Smooth muscle cell (in vitro differentiated cells): ENCODE results near the gene PMS1. TPM values are rescaled to one million over a fixed set of nuclear protein-coding genes. Genes with fewer than 3 reads are reported as not detected.

Experiments used
- DNase-seq: peaks from one replicate; lab custom pipeline; 2025; ENCODE audit not compliant: unreplicated experiment; lab: John Stamatoyannopoulos, UW
- H2AFZ ChIP-seq: fragments of 200-600 bp; sonication (generic); 2 replicates; pipeline ENCODE4 v1.6.0; 2016; ENCODE audit warnings: antibody characterized with exemption, low read depth, mild to moderate bottlenecking
- H3F3A ChIP-seq: fragments of 200-600 bp; sonication (generic); 2 replicates; pipeline ENCODE4 v1.6.0; 2017; ENCODE audit warnings: antibody characterized with exemption, low read depth
- H3K27ac ChIP-seq: fragments of 200-600 bp; sonication (generic); 2 replicates; pipeline ENCODE4 v1.5.1; 2016; ENCODE audit warnings: low read depth, mild to moderate bottlenecking
- H3K27me3 ChIP-seq: fragments of 200-600 bp; sonication (generic); 2 replicates; pipeline ENCODE4 v1.6.1; 2016; ENCODE audit warnings: low read depth, mild to moderate bottlenecking
- H3K36me3 ChIP-seq: fragments of 200-600 bp; sonication (generic); 2 replicates; pipeline ENCODE4 v1.5.1; 2016; ENCODE audit warnings: low read depth
- H3K4me1 ChIP-seq: fragments of 200-600 bp; sonication (generic); 2 replicates; pipeline ENCODE4 v1.5.1; 2016; ENCODE audit warnings: low read depth
- H3K4me2 ChIP-seq: fragments of 200-600 bp; sonication (generic); 2 replicates; pipeline ENCODE4 v1.6.0; 2016; ENCODE audit warnings: mild to moderate bottlenecking
- H3K4me3 ChIP-seq: fragments of 200-600 bp; sonication (generic); 2 replicates; pipeline ENCODE4 v1.5.1; 2016; ENCODE audit warnings: mild to moderate bottlenecking
- H3K79me2 ChIP-seq: fragments of 200-600 bp; sonication (generic); 2 replicates; pipeline ENCODE4 v1.6.0; 2016; ENCODE audit warnings: low read depth, mild to moderate bottlenecking
- H3K9ac ChIP-seq: fragments of 200-600 bp; sonication (generic); 2 replicates; pipeline ENCODE4 v1.6.0; 2016; ENCODE audit warnings: low read depth
- H3K9me3 ChIP-seq: fragments of 200-600 bp; sonication (generic); replicated peaks from 2 replicates; pipeline ENCODE4 v1.5.1; 2016; ENCODE audit warnings: low read depth
- H4K20me1 ChIP-seq: fragments of 200-600 bp; sonication (generic); 2 replicates; pipeline ENCODE4 v1.6.0; 2016; ENCODE audit warnings: low read depth
- CTCF ChIP-seq: fragments of 200-600 bp; sonication (generic); IDR thresholded peaks from 2 replicates; pipeline ENCODE4 v1.5.1; 2017; ENCODE audit warnings: borderline replicate concordance, mild to moderate bottlenecking, antibody characterized with exemption; ENCODE audit not compliant: insufficient read depth, poor library complexity, severe bottlenecking
- WGBS: methylation state at CpG from one replicate; pipeline ENCODE4 v1.1.7; 2016; ENCODE audit warnings: low lambda C conversion rate; 5-methylcytosine and 5-hydroxymethylcytosine counted together
- polyA plus RNA-seq: library from polyadenylated mRNA; unstranded; fragments of >200 nt; fragmentation: Nextera tagmentation; extraction: Ambion mirVana; gene quantifications from 2 replicates; pipeline ENCODE4 v1.2.1, GENCODE V29; 2016
- total RNA-seq: library from RNA; depleted of rRNA; stranded (reverse); fragments of >200 nt; gene quantifications from 2 replicates; pipeline ENCODE4 v1.2.3, GENCODE V29; 2014

The PMS1 gene
- total and polyA plus RNA-seq, 2 experiments from 2014 or later: 12.4 to 21.9 TPM

GRCh38 chr2:189783451-189783926 is 761 bp upstream of the PMS1 start:
- peak overlapping the region; percentile 73 for H3K4me3 ChIP-seq
- H4K20me1 ChIP-seq: peaks cover 14% of the 10 kb centered on the region
- H3K79me2 ChIP-seq: peaks cover 83% of the 10 kb centered on the region
- H2AFZ ChIP-seq: peak overlapping the region; percentile 83
- no peaks in the 10 kb centered on the region for H3F3A ChIP-seq
- H3K27me3 ChIP-seq: no peaks in the 10 kb centered on the region
- H3K36me3 ChIP-seq: peaks cover 8% of the 10 kb centered on the region
- no peak for TF ChIP-seq CTCF
- H3K4me1 ChIP-seq: peaks cover 16% of the 10 kb centered on the region
- H3K27ac ChIP-seq: peak overlapping the region; percentile 90
- no peak for DNase-seq
- H3K9ac ChIP-seq: peak overlapping the region; percentile 71
- no peaks in the 10 kb centered on the region for H3K9me3 ChIP-seq
- 1% methylated on average over 17 of the region's 17 CpGs for WGBS
- peak overlapping the region; percentile 90 for H3K4me2 ChIP-seq

DNA sequence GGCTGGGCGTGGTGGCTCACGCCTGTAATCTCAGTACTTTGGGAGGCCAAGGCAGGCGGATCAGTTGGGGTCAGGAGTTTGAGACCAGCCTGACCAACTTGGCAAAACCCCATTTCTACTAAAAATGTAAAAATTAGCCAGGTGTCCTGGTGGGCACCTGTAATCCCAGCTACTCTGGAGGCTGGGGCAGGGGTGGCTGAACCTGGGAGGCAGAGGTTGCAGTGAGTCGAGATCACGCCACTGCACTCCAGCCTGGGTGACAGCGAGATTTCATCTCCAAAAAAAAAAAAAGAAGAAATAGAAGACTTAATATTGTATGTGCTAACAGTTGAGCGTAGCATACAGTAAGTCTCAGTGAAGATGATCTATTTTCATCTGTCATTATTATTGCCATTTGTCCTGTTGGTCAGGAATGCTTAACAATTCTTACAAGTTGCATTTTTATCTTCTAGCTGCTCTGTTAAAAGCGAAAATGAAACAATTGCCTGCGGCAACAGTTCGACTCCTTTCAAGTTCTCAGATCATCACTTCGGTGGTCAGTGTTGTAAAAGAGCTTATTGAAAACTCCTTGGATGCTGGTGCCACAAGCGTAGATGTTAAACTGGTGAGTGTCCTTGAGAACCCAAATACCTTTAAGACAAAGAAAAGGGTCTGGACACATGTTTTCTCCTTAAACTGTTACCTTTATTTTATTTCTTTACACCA is 7.2 kb downstream of the PMS1 start:
- H3K27ac ChIP-seq: no peak overlapping the region
- no peaks in the 10 kb centered on the region for H3K27me3 ChIP-seq
- no peak for TF ChIP-seq CTCF
- H3K36me3 ChIP-seq: peaks cover 21% of the 10 kb centered on the region
- peaks cover 34% of the 10 kb centered on the region for H3K79me2 ChIP-seq
- H3K9me3 ChIP-seq: no peaks in the 10 kb centered on the region
- no peaks in the 10 kb centered on the region for H4K20me1 ChIP-seq
- H3F3A ChIP-seq: no peaks in the 10 kb centered on the region
- H2AFZ ChIP-seq: no peak overlapping the region
- WGBS: 96% methylated on average over 12 of the region's 12 CpGs
- no peak overlapping the region for H3K4me3 ChIP-seq
- no peak overlapping the region for H3K9ac ChIP-seq
- H3K4me2 ChIP-seq: no peak overlapping the region
- no peaks in the 10 kb centered on the region for H3K4me1 ChIP-seq
- DNase-seq: no peak

DNA sequence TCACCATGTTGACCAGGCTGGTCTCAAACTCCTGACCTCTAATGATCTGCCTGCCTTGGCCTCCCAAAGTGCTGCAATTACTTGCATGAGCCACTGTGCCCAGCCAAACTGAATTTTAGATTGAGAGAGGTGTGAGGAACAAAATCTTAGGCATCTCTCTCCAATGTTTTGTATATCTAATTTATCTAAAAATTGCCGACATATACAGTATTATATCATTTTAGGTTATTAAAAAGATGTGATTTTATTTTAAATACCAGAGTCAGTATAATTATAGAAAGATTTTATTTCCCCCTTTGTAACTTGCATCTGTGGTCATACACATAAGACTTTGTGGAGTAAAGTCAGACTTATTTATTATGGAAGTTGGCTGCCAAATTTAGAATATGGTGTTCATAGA is 10.1 kb downstream of the PMS1 start:
- H3K9ac ChIP-seq: no peak overlapping the region

More for the DNA sequence above, 10.1 kb downstream of the PMS1 start:
- no peak for DNase-seq
- no peaks in the 10 kb centered on the region for H3K4me1 ChIP-seq
- 100% methylated on average over 1 of the region's 1 CpG for WGBS
- no peak overlapping the region for H3K4me3 ChIP-seq
- H3K36me3 ChIP-seq: peaks cover 22% of the 10 kb centered on the region
- H2AFZ ChIP-seq: no peak overlapping the region
- no peaks in the 10 kb centered on the region for H3F3A ChIP-seq
- H3K4me2 ChIP-seq: no peak overlapping the region
- H3K27ac ChIP-seq: no peak overlapping the region
- H3K27me3 ChIP-seq: no peaks in the 10 kb centered on the region
- TF ChIP-seq CTCF: no peak
- peaks cover 6% of the 10 kb centered on the region for H3K79me2 ChIP-seq
- H3K9me3 ChIP-seq: no peaks in the 10 kb centered on the region
- no peaks in the 10 kb centered on the region for H4K20me1 ChIP-seq
